ENCODE results near the gene C1orf105.

The C1orf105 gene

GRCh38 chr1:172513479-172513878, 93.0 kb downstream of the C1orf105 start:
- peak; percentile 84 for DNase-seq (ENCODE audit: low read depth)
- H3K4me3 ChIP-seq (ENCODE audit: low read length), result no peak overlapping the region
- no peak for TF ChIP-seq CTCF (IDR thresholded peaks at IDR 0.05; ENCODE audit: insufficient read depth, low read depth, low read length, missing control alignments)

- TF ChIP-seq CTCF (IDR thresholded peaks at IDR 0.05; ENCODE audit: insufficient read depth, low read depth, low read length, missing control alignments), result no peak
- no peak for DNase-seq (ENCODE audit: low read depth)
- no peak overlapping the region for H3K4me3 ChIP-seq (ENCODE audit: low read length)
These were observed 93.6 kb downstream of the C1orf105 start for GRCh38 chr1:172514108-172514507.

- DNase-seq (ENCODE audit: low read depth), result no peak
- no peak for TF ChIP-seq CTCF (IDR thresholded peaks at IDR 0.05; ENCODE audit: insufficient read depth, low read depth, low read length, missing control alignments)
- no peak overlapping the region for H3K4me3 ChIP-seq (ENCODE audit: low read length)
These were observed 95.0 kb downstream of the C1orf105 start for GRCh38 chr1:172515436-172515835.

DNA sequence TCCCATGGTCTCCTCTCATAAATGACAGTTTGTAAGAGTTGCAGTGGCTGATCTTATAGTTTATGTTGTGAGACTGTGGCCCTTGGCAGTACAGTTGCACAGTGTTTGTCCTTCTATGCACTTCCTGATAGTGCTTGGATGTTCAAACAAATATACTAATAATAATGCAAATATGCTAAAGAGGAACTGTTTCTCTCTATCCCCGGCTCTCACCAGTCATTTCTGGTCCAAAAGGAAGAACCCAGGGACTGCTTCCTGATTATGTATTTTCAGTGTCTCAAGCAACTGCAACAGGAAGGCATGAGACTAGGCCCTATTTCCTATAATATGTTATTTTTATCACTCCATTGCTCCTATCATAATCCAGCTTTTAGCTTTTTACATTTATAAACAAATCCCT, 95.4 kb downstream of the C1orf105 start:
- DNase-seq (ENCODE audit: low read depth), result no peak
- no peak for TF ChIP-seq CTCF (IDR thresholded peaks at IDR 0.05; ENCODE audit: insufficient read depth, low read depth, low read length, missing control alignments)
- no peak overlapping the region for H3K4me3 ChIP-seq (ENCODE audit: low read length)

DNA sequence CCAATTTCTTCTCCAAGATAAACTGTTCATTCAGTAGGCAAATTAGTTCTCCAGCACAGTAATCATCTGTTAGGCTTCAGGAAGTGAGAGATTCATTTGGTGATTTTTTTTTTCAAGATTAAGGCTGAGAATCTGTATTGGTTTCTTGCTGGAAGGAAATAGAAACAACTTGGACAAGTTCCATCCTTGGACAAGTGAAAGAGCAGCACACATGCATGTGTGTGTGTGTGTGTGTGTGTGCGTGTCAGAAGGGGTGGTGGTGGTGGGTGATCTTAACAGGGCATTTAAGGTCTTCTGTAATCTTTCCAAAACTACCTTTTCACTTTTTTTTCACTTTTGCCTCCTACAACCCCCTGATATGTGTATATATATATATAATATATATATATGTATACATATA, 96.6 kb downstream of the C1orf105 start:
- TF ChIP-seq CTCF (IDR thresholded peaks at IDR 0.05; ENCODE audit: insufficient read depth, low read depth, low read length, missing control alignments), result no peak
- no peak for DNase-seq (ENCODE audit: low read depth)
- H3K4me3 ChIP-seq (ENCODE audit: low read length), result no peak overlapping the region

DNA sequence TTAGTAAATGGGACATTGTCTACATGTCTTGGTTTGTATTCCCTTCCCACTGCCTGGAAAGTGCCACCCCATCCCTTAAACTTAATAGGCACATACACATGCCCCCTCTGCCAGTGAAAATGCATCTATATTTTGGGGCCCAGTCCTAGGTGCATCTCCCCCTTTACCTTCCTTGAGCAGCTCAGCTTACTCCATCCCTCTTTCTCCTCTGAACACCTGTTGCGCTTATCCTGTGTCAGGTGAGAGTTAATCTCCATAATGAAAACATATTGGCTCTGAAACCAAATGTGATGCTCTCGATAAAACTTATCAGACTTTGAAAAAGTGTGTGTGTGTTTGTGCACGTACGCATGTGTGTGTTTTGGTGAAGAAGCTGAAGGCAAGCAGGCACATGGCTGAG, 97.1 kb downstream of the C1orf105 start:
- DNase-seq (ENCODE audit: low read depth), result no peak
- TF ChIP-seq CTCF (IDR thresholded peaks at IDR 0.05; ENCODE audit: insufficient read depth, low read depth, low read length, missing control alignments), result no peak
- no peak overlapping the region for H3K4me3 ChIP-seq (ENCODE audit: low read length)

Data from epithelial cell of esophagus (primary cell).